ENCODE measurements around the gene UBAP1L. TPM values are rescaled to one million over a fixed set of nuclear protein-coding genes. Genes with fewer than 3 reads are reported as not detected.

UBAP1L gene
- total RNA-seq, 1 experiment from 2014 or later: 1.7 TPM

DNA sequence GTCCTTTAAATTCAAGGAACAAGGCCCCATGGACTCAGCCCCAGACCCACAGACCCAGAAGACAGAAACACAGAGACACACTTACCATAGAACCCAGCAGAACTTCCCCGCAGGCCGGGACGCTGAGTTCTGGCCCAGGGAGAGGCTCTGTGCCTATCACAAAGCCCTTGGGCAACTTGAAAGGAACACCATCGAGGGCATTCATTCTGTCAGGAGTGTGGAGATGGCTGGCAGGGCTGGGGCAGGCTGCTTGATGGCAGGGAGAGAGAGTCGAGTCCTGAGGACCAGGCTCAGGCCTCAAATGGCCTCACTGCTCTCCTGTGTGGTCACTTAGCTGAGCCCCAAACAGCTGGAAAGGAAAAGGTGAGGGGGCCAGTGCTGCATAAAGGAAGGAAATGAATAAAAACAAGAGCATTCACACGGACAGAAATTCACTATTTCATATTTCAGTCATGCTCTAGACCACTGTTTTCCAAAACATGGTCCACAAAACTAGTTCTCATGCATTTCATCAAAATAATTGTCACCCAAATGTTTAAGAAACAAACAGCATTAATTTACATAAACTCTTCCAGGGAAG, 8.9 kb downstream of the UBAP1L start:
- intact Hi-C loops (cut with micrococcal nuclease; ENCODE audit: unreplicated experiment): no loop called here
- no peaks in the 10 kb centered on the region for H3K27me3 ChIP-seq (ENCODE audit: control insufficient read depth, insufficient read depth, low read length)
- POLR2A ChIA-PET: no interaction called here
- ATAC-seq: no peak
- H3K36me3 ChIP-seq (ENCODE audit: control insufficient read depth, insufficient read depth, low read length): no peaks in the 10 kb centered on the region
- no TSS peak for BruUV-seq (replicated peaks)
- no peaks in the 10 kb centered on the region for H3K9me3 ChIP-seq (ENCODE audit: control insufficient read depth, insufficient read depth, low read depth, low read length)
- H3K4me3 ChIP-seq (ENCODE audit: low read depth in 2 of 2, low read length in 2 of 2): no peak overlapping the region
- TF ChIP-seq TCF7L2 (IDR thresholded peaks at IDR 0.05; ENCODE audit: low read depth, low read length): no peak
- no peak for TF ChIP-seq CTCF (IDR thresholded peaks at IDR 0.05)
- TF ChIP-seq, protein P1, sequence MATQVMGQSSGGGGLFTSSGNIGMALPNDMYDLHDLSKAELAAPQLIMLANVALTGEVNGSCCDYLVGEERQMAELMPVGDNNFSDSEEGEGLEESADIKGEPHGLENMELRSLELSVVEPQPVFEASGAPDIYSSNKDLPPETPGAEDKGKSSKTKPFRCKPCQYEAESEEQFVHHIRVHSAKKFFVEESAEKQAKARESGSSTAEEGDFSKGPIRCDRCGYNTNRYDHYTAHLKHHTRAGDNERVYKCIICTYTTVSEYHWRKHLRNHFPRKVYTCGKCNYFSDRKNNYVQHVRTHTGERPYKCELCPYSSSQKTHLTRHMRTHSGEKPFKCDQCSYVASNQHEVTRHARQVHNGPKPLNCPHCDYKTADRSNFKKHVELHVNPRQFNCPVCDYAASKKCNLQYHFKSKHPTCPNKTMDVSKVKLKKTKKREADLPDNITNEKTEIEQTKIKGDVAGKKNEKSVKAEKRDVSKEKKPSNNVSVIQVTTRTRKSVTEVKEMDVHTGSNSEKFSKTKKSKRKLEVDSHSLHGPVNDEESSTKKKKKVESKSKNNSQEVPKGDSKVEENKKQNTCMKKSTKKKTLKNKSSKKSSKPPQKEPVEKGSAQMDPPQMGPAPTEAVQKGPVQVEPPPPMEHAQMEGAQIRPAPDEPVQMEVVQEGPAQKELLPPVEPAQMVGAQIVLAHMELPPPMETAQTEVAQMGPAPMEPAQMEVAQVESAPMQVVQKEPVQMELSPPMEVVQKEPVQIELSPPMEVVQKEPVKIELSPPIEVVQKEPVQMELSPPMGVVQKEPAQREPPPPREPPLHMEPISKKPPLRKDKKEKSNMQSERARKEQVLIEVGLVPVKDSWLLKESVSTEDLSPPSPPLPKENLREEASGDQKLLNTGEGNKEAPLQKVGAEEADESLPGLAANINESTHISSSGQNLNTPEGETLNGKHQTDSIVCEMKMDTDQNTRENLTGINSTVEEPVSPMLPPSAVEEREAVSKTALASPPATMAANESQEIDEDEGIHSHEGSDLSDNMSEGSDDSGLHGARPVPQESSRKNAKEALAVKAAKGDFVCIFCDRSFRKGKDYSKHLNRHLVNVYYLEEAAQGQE (IDR thresholded peaks at IDR 0.05; ENCODE audit: insufficient read depth in 1 of 2, low read depth in 2 of 2, low read length in 1 of 2): no peak
- TF ChIP-seq SIN3A (IDR thresholded peaks at IDR 0.05; ENCODE audit: borderline replicate concordance, insufficient read depth, low read depth, low read length): no peak
- TF ChIP-seq POLR2AphosphoS5 (IDR thresholded peaks at IDR 0.05; ENCODE audit: low read depth, low read length): no peak
- in situ Hi-C loops (cut with HindIII; ENCODE audit: low pct_unique_long_range_greater_than_20kb, low sequenced_read_pairs): no loop called here
- no peaks in the 10 kb centered on the region for H3K4me1 ChIP-seq (ENCODE audit: control insufficient read depth, insufficient read depth, low read length)
- no peak for DNase-seq (ENCODE audit: low read depth, low spot score)
- H3K27ac ChIP-seq (ENCODE audit: low read length): no peak overlapping the region
- CTCF ChIA-PET: interaction anchor here (0.6 kb wide), 1 partner anchor 86 kb away, joined by 3 read pairs; no protein-coding TSS in a partner anchor

- no peak for TF ChIP-seq POLR2AphosphoS5 (IDR thresholded peaks at IDR 0.05; ENCODE audit: low read depth, low read length)
- TF ChIP-seq, protein P1 (IDR thresholded peaks at IDR 0.05; ENCODE audit: insufficient read depth in 1 of 2, low read depth in 2 of 2, low read length in 1 of 2): no peak
- no peak for TF ChIP-seq SIN3A (IDR thresholded peaks at IDR 0.05; ENCODE audit: borderline replicate concordance, insufficient read depth, low read depth, low read length)
- TF ChIP-seq CTCF (IDR thresholded peaks at IDR 0.05): no peak
- no peak for TF ChIP-seq TCF7L2 (IDR thresholded peaks at IDR 0.05; ENCODE audit: low read depth, low read length)
- no peak for ATAC-seq
- Histone ChIP-seq H3K36me3 (ENCODE audit: control insufficient read depth, insufficient read depth, low read length) (no peaks in the 10 kb centered on the region), H3K27ac (ENCODE audit: low read length) (no peak overlapping the region), H3K9me3 (ENCODE audit: control insufficient read depth, insufficient read depth, low read depth, low read length) (no peaks in the 10 kb centered on the region), H3K27me3 (ENCODE audit: control insufficient read depth, insufficient read depth, low read length) (no peaks in the 10 kb centered on the region), H3K4me3 (ENCODE audit: low read depth in 2 of 2, low read length in 2 of 2) (no peak overlapping the region), H3K4me1 (ENCODE audit: control insufficient read depth, insufficient read depth, low read length) (no peaks in the 10 kb centered on the region)
- BruUV-seq (replicated peaks): no TSS peak
- intact Hi-C loops (cut with micrococcal nuclease; ENCODE audit: unreplicated experiment): no loop called here
- in situ Hi-C loops (cut with HindIII; ENCODE audit: low pct_unique_long_range_greater_than_20kb, low sequenced_read_pairs): no loop called here
- ChIA-PET CTCF (no interaction called here), POLR2A (interaction anchor here (0.6 kb wide), 2 partner anchors 52 to 132 kb away, joined by 3 to 9 read pairs; no protein-coding TSS in a partner anchor)
- no peak for DNase-seq (ENCODE audit: low read depth, low spot score)
Observed at GRCh38 chr15:65105038-65105437, 10.0 kb downstream of the UBAP1L start.

All from Panc1 (cell line).